ENCODE data around the gene REEP3.
"Not testable (repeated sequence)": the region's sequence is repeated elsewhere in the genome, so short reads cannot be mapped to it uniquely, and the experiment has no call there.

The REEP3 gene

GRCh38 chr10:63562391-63562790 is 41.2 kb downstream of the REEP3 start:
- no peak overlapping the region for H3K9ac ChIP-seq (ENCODE audit: low read depth, low read length)
- peaks cover 58% of the 10 kb centered on the region for H3K79me2 ChIP-seq (ENCODE audit: insufficient read depth, low read length)
- no peak overlapping the region for H2AFZ ChIP-seq (ENCODE audit: low read depth, low read length)
- H3K9me3 ChIP-seq (ENCODE audit: insufficient read depth, low read length, severe bottlenecking): no peaks in the 10 kb centered on the region
- H3K36me3 ChIP-seq (ENCODE audit: insufficient read depth, low read length): no peaks in the 10 kb centered on the region; the same call in 1 of the 2 replicates
- peaks cover 11% of the 10 kb centered on the region for H3K4me1 ChIP-seq (ENCODE audit: insufficient read depth, low read length)
- H4K20me1 ChIP-seq (ENCODE audit: insufficient read depth, low read length): peaks cover 18% of the 10 kb centered on the region; the same call in 1 of the 2 replicates
- H3K4me2 ChIP-seq (ENCODE audit: insufficient read depth, low read length): no peak overlapping the region
- no peak for ATAC-seq (ENCODE audit: insufficient read depth, low read depth)
- H3K27ac ChIP-seq (ENCODE audit: low read length): no peak overlapping the region
- no peak for TF ChIP-seq EZH2 (IDR thresholded peaks at IDR 0.05; ENCODE audit: borderline replicate concordance, low read depth, low read length, severe bottlenecking)
- TF ChIP-seq CTCF (IDR thresholded peaks at IDR 0.05; ENCODE audit: borderline replicate concordance, extremely low read depth, low read length, poor library complexity, severe bottlenecking): no peak
- no peaks in the 10 kb centered on the region for H3K27me3 ChIP-seq (ENCODE audit: insufficient read depth, low read length, poor library complexity)
- DNase-seq: no peak
- no peak overlapping the region for H3K4me3 ChIP-seq (ENCODE audit: low read depth in 1 of 2, low read length in 2 of 2)

GRCh38 chr10:63562857-63563256 is 41.7 kb downstream of the REEP3 start:
- Histone ChIP-seq H3K27me3 (ENCODE audit: insufficient read depth, low read length, poor library complexity) (no peaks in the 10 kb centered on the region), H3K9ac (ENCODE audit: low read depth, low read length) (no peak overlapping the region), H3K36me3 (ENCODE audit: insufficient read depth, low read length) (no peaks in the 10 kb centered on the region; the same call in 1 of the 2 replicates), H3K9me3 (ENCODE audit: insufficient read depth, low read length, severe bottlenecking) (no peaks in the 10 kb centered on the region), H3K4me2 (ENCODE audit: insufficient read depth, low read length) (no peak overlapping the region), H4K20me1 (ENCODE audit: insufficient read depth, low read length) (peaks cover 20% of the 10 kb centered on the region; the same call in 1 of the 2 replicates), H3K79me2 (ENCODE audit: insufficient read depth, low read length) (peaks cover 55% of the 10 kb centered on the region), H3K27ac (ENCODE audit: low read length) (no peak overlapping the region), H3K4me3 (ENCODE audit: low read depth in 1 of 2, low read length in 2 of 2) (no peak overlapping the region), H3K4me1 (ENCODE audit: insufficient read depth, low read length) (peaks cover 11% of the 10 kb centered on the region), H2AFZ (ENCODE audit: low read depth, low read length) (no peak overlapping the region)
- DNase-seq (no peak), ATAC-seq (ENCODE audit: insufficient read depth, low read depth) (no peak)
- TF ChIP-seq CTCF (IDR thresholded peaks at IDR 0.05; ENCODE audit: borderline replicate concordance, extremely low read depth, low read length, poor library complexity, severe bottlenecking): no peak
- TF ChIP-seq EZH2 (IDR thresholded peaks at IDR 0.05; ENCODE audit: borderline replicate concordance, low read depth, low read length, severe bottlenecking): no peak

GRCh38 chr10:63563623-63564022 is 42.4 kb downstream of the REEP3 start:
- DNase-seq (no peak), ATAC-seq (ENCODE audit: insufficient read depth, low read depth) (no peak; the same call in 2 of the 3 replicates)
- H3K9ac ChIP-seq (ENCODE audit: low read depth, low read length): no peak overlapping the region
- H3K9me3 ChIP-seq (ENCODE audit: insufficient read depth, low read length, severe bottlenecking): no peaks in the 10 kb centered on the region
- peaks cover 50% of the 10 kb centered on the region for H3K79me2 ChIP-seq (ENCODE audit: insufficient read depth, low read length)
- no peaks in the 10 kb centered on the region; the same call in 1 of the 2 replicates for H3K36me3 ChIP-seq (ENCODE audit: insufficient read depth, low read length)
- no peak overlapping the region for H3K27ac ChIP-seq (ENCODE audit: low read length)
- H3K27me3 ChIP-seq (ENCODE audit: insufficient read depth, low read length, poor library complexity): no peaks in the 10 kb centered on the region
- no peak overlapping the region for H2AFZ ChIP-seq (ENCODE audit: low read depth, low read length)
- no peak overlapping the region for H3K4me2 ChIP-seq (ENCODE audit: insufficient read depth, low read length)
- H3K4me3 ChIP-seq (ENCODE audit: low read depth in 1 of 2, low read length in 2 of 2): no peak overlapping the region
- peaks cover 17% of the 10 kb centered on the region; the same call in 1 of the 2 replicates for H4K20me1 ChIP-seq (ENCODE audit: insufficient read depth, low read length)
- no peak for TF ChIP-seq EZH2 (IDR thresholded peaks at IDR 0.05; ENCODE audit: borderline replicate concordance, low read depth, low read length, severe bottlenecking)
- no peak for TF ChIP-seq CTCF (IDR thresholded peaks at IDR 0.05; ENCODE audit: borderline replicate concordance, extremely low read depth, low read length, poor library complexity, severe bottlenecking)
- H3K4me1 ChIP-seq (ENCODE audit: insufficient read depth, low read length): peaks cover 11% of the 10 kb centered on the region

- DNase-seq; ATAC-seq (ENCODE audit: insufficient read depth, low read depth); H3K4me2 ChIP-seq (ENCODE audit: insufficient read depth, low read length); H3K9ac ChIP-seq (ENCODE audit: low read depth, low read length); H3K4me3 ChIP-seq (ENCODE audit: low read depth in 1 of 2, low read length in 2 of 2); H3K27ac ChIP-seq (ENCODE audit: low read length); H3K9me3 ChIP-seq (ENCODE audit: insufficient read depth, low read length, severe bottlenecking); H3K36me3 ChIP-seq (ENCODE audit: insufficient read depth, low read length); H2AFZ ChIP-seq (ENCODE audit: low read depth, low read length); H3K27me3 ChIP-seq (ENCODE audit: insufficient read depth, low read length, poor library complexity): not testable (repeated sequence)
- H3K4me1 ChIP-seq (ENCODE audit: insufficient read depth, low read length): peaks cover 11% of the 10 kb centered on the region
- peaks cover 44% of the 10 kb centered on the region for H3K79me2 ChIP-seq (ENCODE audit: insufficient read depth, low read length)
- peaks cover 17% of the 10 kb centered on the region; the same call in 1 of the 2 replicates for H4K20me1 ChIP-seq (ENCODE audit: insufficient read depth, low read length)
These were observed 43.5 kb downstream of the REEP3 start for GRCh38 chr10:63564731-63565130.

Data from DND-41 (cell line).